Prostate gland (tissue), 2 donors: Measurements from ENCODE around the gene GPS1.

ENCODE experiments used
- CTCF ChIP-seq, 4 experiments: fragments of 200-600 bp in 2 of 4; fragments of 450-650 bp in 2 of 4; sonication (generic) in 2 of 4; IDR thresholded peaks; 1 replicate in 3 of 4; 2 replicates in 1 of 4; pipeline ENCODE4 v1.5.1; 2016 to 2019; ENCODE audit warnings: antibody characterized with exemption in 4 of 4, mild to moderate bottlenecking in 2 of 4, moderate library complexity in 2 of 4
- POLR2A ChIP-seq: fragments of 450-650 bp; IDR thresholded peaks from one replicate; pipeline ENCODE4 v1.6.1; 2016; ENCODE audit warnings: antibody characterized with exemption, mild to moderate bottlenecking

- TF ChIP-seq POLR2A: no peak
- no peak for TF ChIP-seq CTCF (IDR thresholded peaks at IDR 0.05)
These were observed 19.6 kb upstream of the GPS1 start for GRCh38 chr17:82031885-82032627.
